ENCODE measurements around the gene HNRNPA2B1.
"Not testable (repeated sequence)": the region's sequence is repeated elsewhere in the genome, so short reads cannot be mapped to it uniquely, and the experiment has no call there.

The HNRNPA2B1 gene

DNA sequence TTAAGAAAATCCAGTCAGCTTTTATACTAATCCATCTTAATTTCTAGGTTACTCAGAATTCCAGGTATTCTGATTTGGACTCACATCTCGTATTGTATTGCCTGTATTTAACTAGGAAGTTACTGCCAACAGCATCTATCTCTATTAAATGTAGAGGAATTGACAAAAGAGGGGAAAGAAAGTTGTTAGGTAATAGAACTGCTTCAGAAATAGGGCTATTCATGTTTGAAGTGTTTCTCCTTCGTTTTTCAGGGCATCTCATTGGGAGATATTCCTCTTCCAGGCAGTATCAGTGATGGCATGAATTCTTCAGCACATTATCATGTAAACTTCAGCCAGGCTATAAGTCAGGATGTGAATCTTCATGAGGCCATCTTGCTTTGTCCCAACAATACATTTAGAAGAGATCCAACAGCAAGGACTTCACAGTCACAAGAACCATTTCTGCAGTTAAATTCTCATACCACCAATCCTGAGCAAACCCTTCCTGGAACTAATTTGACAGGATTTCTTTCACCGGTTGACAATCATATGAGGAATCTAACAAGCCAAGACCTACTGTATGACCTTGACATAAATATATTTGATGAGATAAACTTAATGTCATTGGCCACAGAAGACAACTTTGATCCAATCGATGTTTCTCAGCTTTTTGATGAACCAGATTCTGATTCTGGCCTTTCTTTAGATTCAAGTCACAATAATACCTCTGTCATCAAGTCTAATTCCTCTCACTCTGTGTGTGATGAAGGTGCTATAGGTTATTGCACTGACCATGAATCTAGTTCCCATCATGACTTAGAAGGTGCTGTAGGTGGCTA, 16.1 kb downstream of the HNRNPA2B1 start:
- not testable (repeated sequence) for DNase-seq (ENCODE audit: low read depth)

- DNase-seq (ENCODE audit: low read depth): no peak
These were observed 16.8 kb downstream of the HNRNPA2B1 start for GRCh38 chr7:26183545-26184280.

DNA sequence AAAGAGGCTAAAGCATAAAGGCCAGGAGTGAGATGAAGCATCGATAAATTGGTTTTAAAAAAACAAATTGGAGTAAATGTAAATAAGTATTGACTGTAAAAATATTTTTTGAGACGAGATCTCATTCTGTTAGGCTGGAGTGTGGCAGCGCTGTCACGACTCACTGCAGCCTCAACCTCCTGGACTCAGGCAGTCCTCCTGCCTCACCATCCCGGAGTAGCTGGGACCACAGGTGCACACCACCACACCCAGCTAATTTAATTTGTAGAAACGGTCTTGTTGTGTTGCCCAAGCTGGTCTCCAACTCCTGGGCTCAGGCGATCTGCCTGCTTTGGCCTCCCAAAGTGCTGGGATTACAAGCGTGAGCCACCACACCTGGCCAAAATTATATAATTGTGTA, 17.8 kb downstream of the HNRNPA2B1 start:
- no peak for DNase-seq (ENCODE audit: low read depth)

DNA sequence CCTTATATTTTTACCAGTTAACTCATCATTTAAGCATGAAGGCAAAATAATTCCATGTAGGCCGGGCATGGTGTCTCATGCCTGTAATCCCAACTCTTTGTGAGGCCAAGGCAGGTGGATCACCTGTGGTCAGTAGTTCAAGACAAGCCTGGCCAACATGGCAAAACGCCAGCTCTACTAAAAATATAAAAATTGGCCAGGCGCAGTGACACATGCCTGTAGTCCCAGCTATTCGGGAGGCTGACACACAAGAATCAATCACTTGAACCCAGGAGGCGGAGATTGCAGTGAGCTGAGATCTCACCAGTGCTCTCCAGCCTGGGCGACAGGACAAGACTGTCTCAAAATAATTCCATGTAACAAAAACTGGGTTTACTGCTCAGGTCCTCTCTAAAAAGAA, 18.3 kb downstream of the HNRNPA2B1 start:
- no peak for DNase-seq (ENCODE audit: low read depth)

DNA sequence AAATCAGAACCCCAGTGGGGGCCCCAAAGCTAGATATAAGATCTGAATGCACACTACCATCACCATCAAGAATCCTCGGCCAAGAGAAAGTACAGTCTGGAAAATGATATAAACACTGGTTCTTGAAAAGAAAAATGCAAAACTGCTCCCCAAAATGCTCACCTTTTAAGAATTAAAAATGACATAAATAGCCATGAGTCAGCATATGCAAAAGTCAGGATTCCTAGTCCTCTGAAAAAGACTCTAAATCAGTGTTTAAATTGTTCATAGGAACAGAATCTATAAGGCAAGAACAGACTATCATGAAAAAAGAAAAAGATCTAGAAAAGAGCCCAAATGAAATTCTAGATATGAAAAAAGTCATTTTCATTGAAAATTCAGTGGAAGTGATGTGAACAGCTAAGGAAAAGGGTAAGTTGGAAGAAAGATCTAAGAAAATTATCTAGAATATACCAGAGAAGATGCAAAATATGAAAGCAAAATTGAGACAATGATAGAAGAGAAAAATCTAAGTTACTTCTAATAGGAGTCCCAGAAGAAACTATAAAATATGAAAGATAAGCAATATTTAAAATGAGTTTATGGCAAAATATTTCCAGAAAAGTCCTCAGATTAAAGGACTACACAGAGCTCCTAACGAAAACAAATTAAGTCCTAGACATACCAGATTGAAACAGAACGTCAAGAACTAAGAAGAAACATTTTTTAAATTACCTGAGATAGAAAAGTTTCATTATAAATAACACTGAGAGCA, 18.9 kb downstream of the HNRNPA2B1 start:
- no peak for DNase-seq (ENCODE audit: low read depth)

DNA sequence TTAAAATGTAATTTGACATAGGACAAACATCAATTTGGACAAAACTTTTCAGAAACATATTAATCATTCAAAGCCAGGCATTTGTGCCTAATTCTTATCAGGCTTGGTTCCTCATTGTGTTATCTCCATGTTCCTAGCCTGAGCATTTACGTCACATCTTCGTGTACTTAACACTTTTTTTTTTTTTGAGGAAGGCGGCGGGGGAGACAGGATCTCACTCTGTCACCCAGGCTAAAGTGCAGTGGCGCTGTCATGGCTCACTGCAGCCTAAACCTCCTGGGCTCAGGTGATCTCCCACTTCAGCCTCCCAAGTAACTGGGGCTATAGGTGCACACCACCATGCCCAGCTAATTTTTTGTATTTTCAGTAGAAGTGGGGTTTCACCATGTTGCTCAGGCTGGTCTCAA, 19.8 kb downstream of the HNRNPA2B1 start:
- DNase-seq (ENCODE audit: low read depth): no peak

- DNase-seq (ENCODE audit: low read depth): no peak
These were observed 20.6 kb downstream of the HNRNPA2B1 start for GRCh38 chr7:26179826-26180497.

GRCh38 chr7:26179422-26179821, 21.1 kb downstream of the HNRNPA2B1 start:
- no peak for DNase-seq (ENCODE audit: low read depth)

- no peak for DNase-seq (ENCODE audit: low read depth)
These were observed 22.1 kb downstream of the HNRNPA2B1 start for GRCh38 chr7:26178272-26178960.

- not testable (repeated sequence) for DNase-seq (ENCODE audit: low read depth)
These were observed 23.3 kb downstream of the HNRNPA2B1 start for GRCh38 chr7:26177269-26177668.

- not testable (repeated sequence) for DNase-seq (ENCODE audit: low read depth)
These were observed 23.9 kb downstream of the HNRNPA2B1 start for GRCh38 chr7:26176696-26177095.

GRCh38 chr7:26175903-26176302, 24.6 kb downstream of the HNRNPA2B1 start:
- not testable (repeated sequence) for DNase-seq (ENCODE audit: low read depth)

DNA sequence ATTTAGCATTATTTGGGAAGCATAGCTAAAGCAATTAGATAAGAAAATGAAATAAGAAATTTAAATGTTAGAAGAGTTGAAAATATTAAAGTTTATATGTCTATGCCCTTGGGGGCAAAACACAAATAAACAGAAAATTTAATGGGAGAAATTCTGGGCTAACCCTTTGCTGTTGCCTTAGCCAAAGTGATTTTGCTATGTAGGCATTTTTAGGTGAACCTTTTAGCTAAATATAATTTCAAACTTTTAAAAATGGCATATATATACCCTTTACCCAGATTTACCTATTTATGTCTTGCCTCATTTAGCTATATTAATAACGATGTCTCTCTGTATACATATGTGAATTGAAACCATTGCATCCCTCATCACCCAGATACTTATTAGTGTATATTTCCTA, 28.5 kb downstream of the HNRNPA2B1 start:
- no peak for DNase-seq (ENCODE audit: low read depth)

- no peak for DNase-seq (ENCODE audit: low read depth)
These were observed 28.9 kb downstream of the HNRNPA2B1 start for GRCh38 chr7:26171601-26172000.

DNA sequence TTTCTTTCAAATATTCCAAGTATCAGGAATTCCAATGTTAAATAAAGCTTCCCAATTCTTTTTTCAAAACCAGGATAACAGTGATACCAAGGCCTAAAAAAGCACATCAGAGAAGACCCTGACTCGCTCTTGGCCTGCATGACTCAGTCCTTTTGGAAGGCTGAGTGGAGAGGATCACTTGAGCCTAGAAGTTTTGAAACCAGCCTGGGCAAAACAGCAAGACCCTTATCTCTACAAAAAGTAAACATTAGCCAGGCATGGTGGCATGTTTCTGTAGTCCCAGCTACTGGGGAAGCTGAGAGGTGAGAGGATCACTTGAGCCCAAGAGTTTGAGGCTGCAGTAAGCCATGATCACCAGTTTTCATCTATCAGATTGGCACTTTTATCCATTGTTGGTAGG, 29.9 kb downstream of the HNRNPA2B1 start:
- DNase-seq (ENCODE audit: low read depth): no peak

- no peak for DNase-seq (ENCODE audit: low read depth)
These were observed 31.3 kb downstream of the HNRNPA2B1 start for GRCh38 chr7:26169271-26169670.

DNA sequence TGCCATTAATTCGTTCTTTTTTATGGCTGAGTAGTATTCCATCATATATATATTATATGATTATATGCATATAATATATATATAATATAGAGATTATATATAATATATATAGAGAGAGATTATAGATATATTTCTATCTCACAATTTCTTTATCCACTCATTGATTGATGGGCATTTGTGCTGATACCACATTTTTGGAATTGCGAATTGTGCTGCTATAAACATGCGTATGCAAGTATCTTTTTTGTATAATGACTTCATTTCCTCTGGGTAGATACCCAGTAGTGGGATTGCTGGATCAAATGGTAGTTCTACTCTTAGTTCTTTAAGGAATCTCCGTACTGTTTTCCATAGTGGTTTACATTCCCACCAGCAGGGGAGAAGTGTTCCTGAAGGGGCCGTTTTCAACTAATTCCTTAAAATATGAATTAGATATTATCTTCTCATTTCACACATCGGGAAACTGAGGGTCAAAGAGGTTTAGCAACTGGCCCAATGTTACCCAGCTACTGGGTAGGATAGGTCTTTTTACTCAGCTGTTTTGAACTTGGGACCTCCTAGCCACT, 32.0 kb downstream of the HNRNPA2B1 start:
- no peak for DNase-seq (ENCODE audit: low read depth)

DNA sequence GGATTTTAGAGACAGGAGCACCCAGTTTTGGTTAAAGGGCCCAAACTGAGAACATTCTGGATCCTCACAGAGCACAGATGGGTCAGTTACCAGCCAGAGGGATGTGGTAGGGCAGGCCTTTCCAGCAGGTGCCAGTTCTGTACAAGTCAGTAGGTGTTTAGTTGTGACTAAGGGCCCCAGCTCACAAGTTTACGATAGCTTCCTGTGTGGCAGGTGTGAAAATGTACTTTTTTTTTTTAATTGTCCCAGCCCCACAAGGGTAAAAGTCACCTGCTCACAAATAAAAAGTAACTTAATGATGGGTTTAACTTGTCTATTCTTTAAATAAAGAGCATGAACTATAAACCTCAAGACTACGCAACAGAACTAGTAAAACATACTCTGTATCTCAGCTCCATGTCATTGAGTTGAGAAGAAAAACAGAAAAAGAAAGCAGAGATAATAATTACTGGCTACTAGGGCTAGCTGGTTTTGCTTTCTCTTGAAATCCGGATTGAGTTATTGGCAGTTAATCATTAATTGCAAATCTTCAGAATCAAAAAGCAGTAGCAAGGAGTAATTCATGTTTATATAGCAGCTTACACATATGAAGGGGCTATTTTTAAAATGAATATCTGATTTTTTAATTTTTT, 33.1 kb downstream of the HNRNPA2B1 start:
- DNase-seq (ENCODE audit: low read depth): no peak

DNA sequence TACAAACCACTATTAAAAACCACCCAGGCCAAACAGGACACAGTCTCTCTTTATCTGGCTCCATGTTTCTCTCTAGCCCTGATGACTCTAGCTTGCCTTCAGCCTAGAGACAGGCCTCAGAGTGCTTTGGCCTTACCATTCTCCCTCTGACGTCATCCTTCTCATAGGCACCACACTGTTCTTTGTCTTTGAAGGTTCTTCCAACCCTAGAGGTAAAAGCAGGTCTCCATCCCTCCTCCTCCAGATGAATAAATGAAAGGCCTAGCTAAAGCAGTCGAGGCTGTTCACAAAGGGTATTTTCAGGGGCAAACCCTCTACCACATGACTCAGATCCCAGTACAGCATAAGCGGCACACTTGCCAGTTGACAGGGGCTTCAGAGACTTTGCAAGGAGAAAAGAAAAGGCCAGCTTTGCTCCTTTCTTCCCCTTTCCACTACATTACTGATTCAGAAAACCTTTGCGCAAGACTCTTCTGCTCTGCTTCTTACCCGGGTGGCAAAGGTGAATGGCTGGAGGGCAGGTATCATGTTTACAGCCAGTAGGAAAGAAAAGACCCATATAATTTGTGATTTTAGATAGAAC, 33.8 kb downstream of the HNRNPA2B1 start:
- DNase-seq (ENCODE audit: low read depth): no peak

DNA sequence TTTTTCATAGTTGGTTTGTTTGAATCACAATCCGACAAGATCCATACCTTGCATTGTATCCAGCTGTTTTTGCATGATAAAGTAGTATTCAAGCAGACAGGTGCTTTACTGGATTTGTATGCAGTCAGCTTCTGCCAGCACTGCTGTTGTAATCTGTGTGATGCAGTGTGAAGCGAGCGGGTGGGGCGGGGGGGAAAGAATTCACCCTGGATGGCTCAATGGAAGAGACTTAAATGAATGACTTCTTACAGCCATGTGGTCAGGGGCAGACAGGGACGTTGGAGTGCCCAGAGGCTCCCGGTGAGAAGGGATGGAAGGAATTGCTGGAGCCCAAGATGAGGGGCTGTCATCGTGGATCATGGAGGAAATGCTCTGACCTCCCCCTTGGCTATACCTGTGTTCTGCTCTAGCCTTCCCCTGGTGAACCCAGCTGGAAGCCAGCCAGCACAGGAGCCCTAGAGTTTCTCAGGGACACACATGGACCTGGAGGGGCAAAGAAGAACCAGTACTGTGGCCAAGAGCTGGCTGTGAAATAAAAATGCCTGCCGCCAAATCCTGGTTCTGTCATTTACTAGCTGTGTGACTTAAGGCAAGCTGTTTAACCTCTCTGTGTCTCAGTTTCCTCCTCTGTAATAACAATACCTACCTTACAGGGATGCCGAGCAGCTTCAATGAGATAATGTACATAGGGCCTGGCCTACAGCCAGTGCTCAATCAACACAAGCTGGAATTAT, 34.4 kb downstream of the HNRNPA2B1 start:
- DNase-seq (ENCODE audit: low read depth): no peak
